Activated T-cell treated with anti-CD3 and anti-CD28 coated beads, Interleukin-2, amount 50 U/mL, for 72 hours (primary cell): ENCODE data around the gene DPH7. TPM values are rescaled to one million over a fixed set of nuclear protein-coding genes. Genes with fewer than 3 reads are reported as not detected.
"Not testable (repeated sequence)": the region's sequence is repeated elsewhere in the genome, so short reads cannot be mapped to it uniquely, and the experiment has no call there.

Experiments
- ATAC-seq, 2 donors: fragments of 150-1000 bp; cut with Tn5 transposase; replicated peaks in 1 of 2; 2 replicates each; pipeline ENCODE4 v1.10.0; 2021; ENCODE audit warnings: moderate library complexity in 2 of 2, mild to moderate bottlenecking in 1 of 2
- DNase-seq, 2 donors: peaks; one replicate each; pipeline ENCODE4 v3.0.0; 2021 to 2022; ENCODE audit warnings: mixed read lengths in 1 of 2
- H3K27ac Mint-ChIP-seq: one replicate; pipeline ENCODE4 v1.8.0; 2022; ENCODE audit warnings: mild to moderate bottlenecking, moderate library complexity, mixed read lengths
- H3K27me3 Mint-ChIP-seq: one replicate; pipeline ENCODE4 v1.8.0; 2022; ENCODE audit warnings: low read depth, mixed read lengths
- H3K36me3 Mint-ChIP-seq, 2 donors: one replicate each; pipeline ENCODE4 v1.8.0; 2022; ENCODE audit warnings: mixed read lengths in 2 of 2, mild to moderate bottlenecking in 1 of 2; ENCODE audit not compliant: insufficient read depth in 2 of 2
- H3K4me1 Mint-ChIP-seq: one replicate; pipeline ENCODE4 v1.8.0; 2022; ENCODE audit warnings: low read depth, mixed read lengths
- H3K4me3 Mint-ChIP-seq, 2 donors: one replicate each; pipeline ENCODE4 v1.8.0; 2022; ENCODE audit warnings: mild to moderate bottlenecking in 2 of 2, mixed read lengths in 2 of 2, moderate library complexity in 2 of 2
- H3K9me3 Mint-ChIP-seq, 2 donors: one replicate each; pipeline ENCODE4 v1.8.0; 2022; ENCODE audit warnings: mixed read lengths in 2 of 2
- total RNA-seq, 2 donors: library from RNA; stranded (reverse); gene quantifications; one replicate each; pipeline ENCODE4 v1.2.3, GENCODE V29; 2022

Gene DPH7
- total RNA-seq, 2 donors from 2014 or later, result 32.8 to 41.9 TPM

DNA sequence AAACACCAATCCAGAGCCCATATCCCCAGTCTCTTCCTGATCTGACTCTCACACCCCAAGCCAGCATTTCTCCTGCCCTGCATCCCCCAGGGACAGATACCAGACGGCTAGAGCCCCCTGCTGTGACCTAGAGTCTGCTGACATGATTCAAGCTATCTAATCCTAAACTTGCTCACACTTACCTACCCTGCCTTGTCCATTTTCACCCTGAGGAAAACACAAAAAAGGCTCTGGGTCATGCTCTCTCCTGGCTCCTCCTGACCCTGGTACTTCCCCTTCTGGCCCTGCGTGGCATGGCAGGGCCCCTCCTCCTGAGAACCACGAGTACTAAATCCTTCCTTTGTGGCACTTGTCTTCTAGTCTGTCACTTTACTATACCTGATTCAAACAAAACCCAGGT lies 23.9 kb upstream of the DPH7 start:
- Mint-ChIP-seq H3K36me3 (no peaks in the 10 kb centered on the region), H3K9me3 (no peaks in the 10 kb centered on the region), H3K27ac (no peak overlapping the region), H3K27me3 (no peaks in the 10 kb centered on the region), H3K4me3 (no peak overlapping the region), H3K4me1 (peaks cover 30% of the 10 kb centered on the region)
- DNase-seq (no peak), ATAC-seq (no peak)

DNA sequence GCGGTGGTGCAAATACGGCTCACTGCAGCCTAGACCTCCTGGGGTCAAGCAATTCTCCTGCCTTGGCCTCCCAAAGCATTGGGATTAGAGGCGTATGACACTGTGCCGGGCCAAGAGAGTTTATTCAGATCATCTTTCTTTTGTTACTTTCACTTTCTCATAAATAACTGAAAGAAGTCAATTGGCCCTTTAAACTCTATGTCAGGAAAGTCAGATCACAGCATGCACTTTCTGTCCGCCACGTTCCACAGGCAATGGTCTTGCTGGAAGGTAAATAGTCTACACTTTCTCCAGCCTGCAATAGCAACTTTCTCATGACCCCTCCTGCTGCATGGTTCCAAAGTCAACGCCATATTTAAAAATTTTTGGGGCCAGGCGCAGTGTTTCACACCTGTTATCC lies 20.2 kb upstream of the DPH7 start:
- H3K4me3 Mint-ChIP-seq, result no peak overlapping the region
- peaks cover 17% of the 10 kb centered on the region for H3K4me1 Mint-ChIP-seq
- no peak for DNase-seq
- H3K27me3 Mint-ChIP-seq, result no peaks in the 10 kb centered on the region
- H3K9me3 Mint-ChIP-seq, result no peaks in the 10 kb centered on the region
- no peak overlapping the region for H3K27ac Mint-ChIP-seq
- H3K36me3 Mint-ChIP-seq, result no peaks in the 10 kb centered on the region
- ATAC-seq, result no peak

DNA sequence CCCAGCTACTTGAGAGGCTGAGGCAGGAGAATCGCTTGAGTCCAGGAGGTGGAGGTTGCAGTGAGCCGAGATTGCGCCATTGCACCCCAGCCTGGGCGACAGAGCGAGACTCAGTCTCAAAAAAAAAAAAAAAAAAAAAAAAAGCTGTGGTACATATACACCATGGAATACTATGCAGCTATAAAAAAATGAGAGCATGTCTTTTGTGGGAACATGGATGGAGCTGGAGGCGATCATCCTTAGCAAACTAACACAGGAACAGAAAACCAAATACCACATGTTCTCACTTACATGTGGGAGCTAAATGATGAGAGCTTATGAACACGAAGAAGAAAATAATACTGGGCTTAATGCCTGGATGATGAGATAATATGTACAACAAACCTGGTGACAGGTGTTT lies 17.9 kb upstream of the DPH7 start:
- not testable (repeated sequence) for H3K4me1 Mint-ChIP-seq, DNase-seq, H3K4me3 Mint-ChIP-seq, H3K9me3 Mint-ChIP-seq, H3K27me3 Mint-ChIP-seq, H3K36me3 Mint-ChIP-seq, H3K27ac Mint-ChIP-seq, ATAC-seq

DNA sequence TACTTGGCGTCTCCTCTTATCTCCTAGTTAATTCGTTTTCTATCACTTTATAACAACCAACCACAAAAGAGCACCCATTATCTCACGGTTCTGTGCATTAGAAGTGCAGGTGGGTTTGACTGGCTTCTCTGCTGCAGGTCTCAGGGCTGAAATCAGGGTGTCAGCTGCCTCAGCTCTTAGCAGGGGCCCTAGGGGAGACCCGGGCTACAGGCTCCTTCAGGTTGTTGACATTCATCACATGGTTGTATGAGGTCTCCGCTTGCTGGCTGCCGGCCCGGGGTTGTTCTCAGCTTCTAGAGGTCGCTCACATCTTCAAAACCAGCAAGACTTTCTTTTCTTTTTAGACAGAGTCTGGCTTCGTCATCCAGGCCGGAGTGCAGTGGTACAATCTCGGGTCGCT lies 14.5 kb upstream of the DPH7 start:
- no peak for ATAC-seq
- Mint-ChIP-seq H3K4me1 (peaks cover 21% of the 10 kb centered on the region), H3K27ac (no peak overlapping the region), H3K4me3 (no peak overlapping the region), H3K36me3 (peaks cover 0 to 1% of the 10 kb centered on the region in 2 donors), H3K9me3 (no peaks in the 10 kb centered on the region), H3K27me3 (no peaks in the 10 kb centered on the region)
- no peak for DNase-seq

DNA sequence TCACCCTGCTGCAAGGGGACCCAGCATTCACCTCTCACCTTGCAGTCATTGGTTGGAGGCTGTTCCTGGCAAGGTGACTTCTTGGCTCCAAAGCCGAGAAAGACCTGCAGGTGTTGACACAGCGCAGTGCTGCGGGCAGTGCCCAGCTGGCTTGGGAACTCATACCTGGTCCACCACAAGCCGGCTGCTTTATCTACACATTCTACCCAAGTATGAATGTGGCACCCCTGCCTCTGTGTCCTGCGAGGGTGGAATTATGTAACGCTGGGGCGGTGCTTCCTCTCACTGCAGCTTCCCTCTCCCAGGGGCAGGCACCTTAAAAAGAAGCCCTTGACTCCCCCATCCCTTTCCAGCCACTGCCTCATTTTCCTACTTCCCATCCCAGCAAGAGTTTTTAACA lies 14.0 kb upstream of the DPH7 start:
- H3K36me3 Mint-ChIP-seq, result peaks cover 2 to 4% of the 10 kb centered on the region in 2 donors
- no peak overlapping the region for H3K27ac Mint-ChIP-seq
- ATAC-seq (no peak), DNase-seq (no peak)
- H3K27me3 Mint-ChIP-seq, result no peaks in the 10 kb centered on the region
- H3K9me3 Mint-ChIP-seq, result no peaks in the 10 kb centered on the region
- no peak overlapping the region for H3K4me3 Mint-ChIP-seq
- H3K4me1 Mint-ChIP-seq, result peaks cover 24% of the 10 kb centered on the region

DNA sequence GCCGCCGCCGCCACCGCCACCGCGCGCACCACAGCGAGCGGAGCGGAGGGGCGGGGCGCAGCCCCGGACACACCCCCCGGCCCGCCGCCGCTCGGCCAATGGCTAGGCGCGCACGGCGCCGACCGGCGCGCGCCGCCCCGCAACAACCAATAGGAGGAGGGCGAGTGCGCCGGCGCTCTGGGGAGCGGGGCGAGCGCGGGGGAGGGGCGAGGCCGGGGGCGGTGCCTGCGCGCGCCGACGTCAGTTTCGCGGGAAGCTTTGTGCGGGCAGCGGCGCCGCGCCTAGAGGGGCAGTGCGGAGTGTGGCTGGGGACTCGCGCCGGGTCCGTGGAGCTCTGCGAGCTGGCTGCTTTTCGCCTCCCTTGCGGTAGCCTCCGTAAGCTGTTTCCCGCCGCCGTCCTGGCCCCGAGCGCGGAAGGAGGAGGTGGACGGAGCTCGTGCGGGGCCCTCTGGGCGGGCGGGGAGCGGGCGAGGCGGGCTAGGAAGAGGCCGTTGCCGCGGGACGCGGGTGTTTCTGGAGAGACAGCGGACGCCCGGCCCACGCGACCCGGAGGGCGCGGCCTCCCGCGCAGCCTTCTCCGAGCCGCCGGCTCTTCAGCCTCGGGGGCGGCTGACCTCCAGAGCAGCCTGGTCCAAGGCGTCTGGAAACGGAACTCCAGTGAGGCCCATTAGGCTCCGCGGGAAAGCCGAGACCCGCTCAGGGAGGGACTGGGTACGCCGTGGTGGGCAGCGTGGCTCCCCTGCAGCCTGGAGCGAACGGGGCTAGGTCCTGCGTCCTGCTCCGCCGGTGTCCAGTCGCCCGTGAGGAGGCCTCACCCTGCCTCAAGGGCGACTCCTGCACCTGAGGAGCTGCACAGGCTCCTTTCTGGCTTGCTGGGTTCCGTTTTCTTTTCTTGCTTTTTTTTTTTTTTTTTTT lies 12.0 kb upstream of the DPH7 start, which contains the start of gene ZMYND19:
ZMYND19 (minus strand) TSS at position 44 of the 915 bp plus-strand sequence. CDS start 249 bp downstream, outside the sequence.
- Mint-ChIP-seq H3K4me3 (peak within 1 kb of the TSS; percentile 93 to 99), H3K36me3 (peaks cover 2 to 6% of the 10 kb centered on the region in 2 donors), H3K4me1 (peaks cover 25% of the 10 kb centered on the region), H3K27ac (peak within 1 kb of the TSS; percentile 75), H3K27me3 (no peaks in the 10 kb centered on the region), H3K9me3 (no peaks in the 10 kb centered on the region)
- peak; percentile 91 to 96 for DNase-seq
- ATAC-seq, result peak; percentile 96 to 97

DNA sequence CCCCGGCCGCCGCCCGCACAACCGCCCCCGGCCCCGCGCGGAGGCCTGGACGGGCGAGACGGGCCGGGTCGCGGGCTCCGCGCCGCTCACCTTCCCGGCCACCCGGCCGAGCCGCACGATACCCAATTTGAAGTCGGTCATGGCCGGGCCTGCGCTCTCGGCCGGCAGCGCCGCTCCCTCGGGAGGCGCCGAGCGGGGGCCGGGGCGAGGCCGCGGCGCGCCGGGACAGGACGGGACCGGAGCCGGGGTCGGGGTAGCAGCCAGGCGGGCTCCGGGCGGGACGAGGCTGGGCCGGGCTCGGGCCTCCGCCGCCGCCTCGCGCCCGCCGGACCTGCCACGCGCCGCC lies 11.4 kb upstream of the DPH7 start:
- Mint-ChIP-seq H3K27me3 (no peaks in the 10 kb centered on the region), H3K4me3 (no peak overlapping the region), H3K9me3 (no peaks in the 10 kb centered on the region), H3K4me1 (peaks cover 25% of the 10 kb centered on the region), H3K27ac (no peak overlapping the region), H3K36me3 (peaks cover 2 to 6% of the 10 kb centered on the region in 2 donors)
- DNase-seq (no peak), ATAC-seq (peak in 1 of 2 donors; percentile 33)

DNA sequence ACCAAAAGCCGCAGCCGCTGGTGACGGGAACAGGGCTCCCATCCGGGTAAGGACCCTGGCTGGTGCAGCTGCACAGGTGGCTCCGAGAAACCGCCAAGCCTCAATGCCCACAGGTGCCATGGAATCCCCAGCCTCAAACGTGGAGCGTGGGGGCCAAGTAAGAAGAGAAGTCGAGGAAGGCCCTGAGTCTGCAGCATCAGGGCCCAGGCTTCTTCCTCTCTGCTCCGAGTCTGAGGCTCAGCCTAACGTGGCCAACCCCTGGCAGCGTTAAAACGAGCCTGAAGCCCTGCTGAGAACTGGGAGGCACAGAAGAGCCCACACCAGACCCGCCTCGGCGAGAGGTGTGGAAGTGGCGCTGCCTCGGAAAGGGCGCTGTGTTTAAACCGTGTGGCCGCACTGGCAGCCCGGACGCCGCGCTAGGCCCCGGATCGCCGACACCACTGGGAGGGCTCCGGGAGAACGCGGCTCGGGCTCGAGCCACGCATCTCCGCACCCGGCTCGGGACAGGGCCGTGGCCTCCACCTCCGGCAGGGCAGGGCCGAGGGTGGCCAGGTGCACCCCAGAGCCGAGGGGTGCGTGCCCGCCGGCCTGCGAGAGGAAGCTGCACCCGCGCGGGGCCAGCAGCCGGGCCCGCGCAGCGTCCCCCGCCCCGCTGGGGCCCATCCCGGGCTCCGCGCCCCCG lies 10.9 kb upstream of the DPH7 start:
- peak in 1 of 2 donors; percentile 34 for DNase-seq
- peak; percentile 10 to 22 for ATAC-seq
- Mint-ChIP-seq H3K9me3 (no peaks in the 10 kb centered on the region), H3K36me3 (peaks cover 2 to 6% of the 10 kb centered on the region in 2 donors), H3K27ac (no peak overlapping the region), H3K27me3 (no peaks in the 10 kb centered on the region), H3K4me1 (peaks cover 25% of the 10 kb centered on the region), H3K4me3 (peak overlapping the region; percentile 87 to 88)

DNA sequence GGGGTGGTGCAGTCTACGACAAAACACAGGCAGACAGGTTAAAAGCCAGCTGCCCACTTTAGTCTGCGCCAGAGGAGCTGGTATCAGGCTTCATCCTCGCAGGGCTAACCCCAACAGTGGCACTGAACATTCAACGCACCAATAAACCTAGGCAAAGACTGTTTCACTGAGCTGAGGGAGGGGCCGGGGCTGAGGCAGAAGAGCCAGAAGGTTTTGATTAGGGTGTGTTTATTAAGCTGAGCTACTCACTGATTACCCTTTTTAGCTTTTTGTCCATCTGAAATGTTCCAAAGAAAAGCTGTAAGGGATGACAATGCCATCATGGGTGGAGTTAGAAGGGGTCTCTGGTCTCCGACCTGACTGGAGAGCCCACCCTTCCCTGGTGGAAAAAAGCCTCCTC lies 10.2 kb upstream of the DPH7 start:
- Mint-ChIP-seq H3K36me3 (peaks cover 2 to 6% of the 10 kb centered on the region in 2 donors), H3K27me3 (no peaks in the 10 kb centered on the region), H3K27ac (no peak overlapping the region), H3K9me3 (no peaks in the 10 kb centered on the region), H3K4me1 (peaks cover 25% of the 10 kb centered on the region), H3K4me3 (peak overlapping the region; percentile 87 to 88)
- DNase-seq, result no peak
- no peak for ATAC-seq

DNA sequence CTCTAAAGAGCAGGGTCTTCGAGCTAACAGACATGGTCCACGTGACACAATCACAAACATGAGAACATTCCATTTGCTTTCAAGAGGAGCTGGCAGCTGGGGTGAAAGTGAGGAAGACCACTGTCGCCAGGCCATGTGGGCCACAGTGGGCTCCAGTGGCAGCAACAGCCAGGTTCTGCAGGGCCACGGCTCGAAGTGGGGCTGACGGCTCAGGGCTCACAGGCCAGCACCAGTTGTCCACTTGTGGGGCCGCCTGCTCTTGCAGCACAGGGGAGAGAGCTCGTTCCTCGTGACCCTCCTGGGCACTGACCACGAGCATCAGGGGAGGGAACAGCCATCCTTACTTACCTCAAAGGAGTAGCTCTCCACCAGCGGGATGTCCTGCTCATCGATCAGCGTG lies 9.6 kb upstream of the DPH7 start:
- peak overlapping the region; percentile 1 to 25 for H3K4me3 Mint-ChIP-seq
- ATAC-seq (no peak), DNase-seq (no peak)
- H3K9me3 Mint-ChIP-seq, result no peaks in the 10 kb centered on the region
- H3K36me3 Mint-ChIP-seq, result peaks cover 2 to 6% of the 10 kb centered on the region in 2 donors
- H3K4me1 Mint-ChIP-seq, result peaks cover 25% of the 10 kb centered on the region
- no peak overlapping the region for H3K27ac Mint-ChIP-seq
- H3K27me3 Mint-ChIP-seq, result no peaks in the 10 kb centered on the region

DNA sequence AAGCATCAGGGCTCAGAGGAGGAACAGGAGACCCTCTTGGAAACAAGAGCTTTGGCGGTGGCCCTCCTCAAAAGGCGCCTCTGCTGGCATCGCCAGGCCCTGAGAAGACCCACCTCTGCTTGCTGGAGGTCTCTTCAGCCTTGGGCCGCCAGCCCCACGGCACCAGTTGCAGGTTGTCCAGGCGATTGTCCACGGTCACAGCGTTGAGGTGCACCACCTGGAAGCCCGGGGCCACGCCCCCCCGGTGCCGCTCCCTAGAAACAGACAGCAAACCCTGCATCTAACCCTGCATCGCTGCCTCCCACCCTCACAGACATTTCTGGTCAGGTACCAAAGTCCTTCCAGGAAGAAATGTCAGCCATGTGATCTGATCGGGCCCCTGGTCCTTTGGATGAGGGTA lies 8.1 kb upstream of the DPH7 start:
- ATAC-seq (no peak), DNase-seq (no peak)
- no peaks in the 10 kb centered on the region for H3K27me3 Mint-ChIP-seq
- peaks cover 25% of the 10 kb centered on the region for H3K4me1 Mint-ChIP-seq
- H3K9me3 Mint-ChIP-seq, result no peaks in the 10 kb centered on the region
- H3K27ac Mint-ChIP-seq, result no peak overlapping the region
- peaks cover 2 to 6% of the 10 kb centered on the region in 2 donors for H3K36me3 Mint-ChIP-seq
- H3K4me3 Mint-ChIP-seq, result no peak overlapping the region

DNA sequence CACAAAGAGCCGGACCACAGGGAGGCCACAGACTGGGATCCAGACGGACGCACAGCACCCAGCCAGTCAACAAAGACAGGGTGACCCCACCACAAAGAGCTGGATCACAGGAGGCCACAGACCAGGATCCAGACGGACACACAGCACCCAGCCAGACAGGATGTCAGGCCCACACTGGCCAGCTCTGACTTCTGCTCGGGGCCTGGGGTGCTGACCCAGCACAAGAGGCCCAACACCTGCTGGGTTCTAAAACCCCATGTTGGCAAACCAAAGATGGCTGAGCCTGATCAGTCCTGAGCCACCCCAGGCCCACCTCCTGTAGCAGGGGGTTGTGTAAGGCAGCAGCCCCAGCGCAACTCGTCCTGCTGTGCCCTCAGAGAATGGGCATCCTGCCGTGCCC lies 5.2 kb upstream of the DPH7 start:
- no peaks in the 10 kb centered on the region for H3K9me3 Mint-ChIP-seq
- no peak for ATAC-seq
- no peaks in the 10 kb centered on the region for H3K27me3 Mint-ChIP-seq
- peaks cover 2 to 4% of the 10 kb centered on the region in 2 donors for H3K36me3 Mint-ChIP-seq
- H3K4me1 Mint-ChIP-seq, result peaks cover 23% of the 10 kb centered on the region
- no peak for DNase-seq
- no peak overlapping the region for H3K4me3 Mint-ChIP-seq
- no peak overlapping the region for H3K27ac Mint-ChIP-seq

DNA sequence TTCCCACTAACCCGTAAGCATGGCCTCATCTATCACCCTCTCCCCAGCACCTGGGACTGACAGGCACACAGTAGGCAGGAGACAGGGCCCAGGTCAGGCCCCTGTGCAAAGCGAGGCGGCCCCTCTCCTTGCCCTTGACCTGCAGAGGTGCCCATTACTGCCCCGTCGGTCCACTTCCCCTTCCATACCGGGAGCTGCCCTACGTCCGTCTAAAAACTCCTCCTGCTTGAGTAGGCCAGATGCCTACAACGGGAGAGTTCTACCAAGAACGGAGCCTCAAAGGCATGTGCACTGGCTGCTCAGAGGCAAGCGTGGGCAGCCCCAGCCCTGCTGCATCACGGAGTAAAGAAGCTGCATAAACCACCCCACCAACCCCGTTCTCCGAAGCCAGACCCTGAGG lies 4.6 kb upstream of the DPH7 start:
- DNase-seq (no peak), ATAC-seq (no peak)
- H3K4me1 Mint-ChIP-seq, result peaks cover 19% of the 10 kb centered on the region
- H3K36me3 Mint-ChIP-seq, result peaks cover 2 to 4% of the 10 kb centered on the region in 2 donors
- no peak overlapping the region for H3K4me3 Mint-ChIP-seq
- H3K9me3 Mint-ChIP-seq, result no peaks in the 10 kb centered on the region
- H3K27me3 Mint-ChIP-seq, result no peaks in the 10 kb centered on the region
- no peak overlapping the region for H3K27ac Mint-ChIP-seq
